ENCODE data around the gene LCN1. TPM values are rescaled to one million over a fixed set of nuclear protein-coding genes. Genes with fewer than 3 reads are reported as not detected.

LCN1 gene
- total and polyA plus RNA-seq, 2 of the 4 experiments (the other 2 are of a cell fraction) = not detected

- H2AFZ ChIP-seq (replicated peaks; ENCODE audit: low read length, poor library complexity) = peak overlapping the region; percentile 51
- no peak overlapping the region for H3K14ac ChIP-seq (replicated peaks; ENCODE audit: low read depth, low read length)
- no peak overlapping the region for H2BK120ac ChIP-seq (ENCODE audit: low read depth, low read length)
- no peaks in the 10 kb centered on the region for H4K20me1 ChIP-seq (ENCODE audit: insufficient read depth, low read length)
- no peak overlapping the region for H3K27ac ChIP-seq (ENCODE audit: insufficient read depth, low read length)
- POLR2A ChIA-PET (ENCODE audit: unreplicated experiment) = no interaction called here
- H3K36me3 ChIP-seq (ENCODE audit: control insufficient read depth, insufficient read depth, low read length) = peaks cover 4% of the 10 kb centered on the region; the same call in 1 of the 2 replicates
- no peak overlapping the region for H3K9ac ChIP-seq (ENCODE audit: low read depth, low read length)
- DNase-seq (no peak), ATAC-seq (ENCODE audit: low read depth) (no peak)
- H2BK5ac ChIP-seq (ENCODE audit: low read depth, low read length, poor library complexity, severe bottlenecking) = no peak overlapping the region
- no peaks in the 10 kb centered on the region; the same call in 1 of the 2 replicates for H3K9me1 ChIP-seq (ENCODE audit: insufficient read depth, low read length)
- H2AK9ac ChIP-seq (replicated peaks; ENCODE audit: low read depth, low read length, poor library complexity) = no peak overlapping the region
- dilution Hi-C loops (cut with HindIII; ENCODE audit: low sequenced_read_pairs, unreplicated experiment) (no loop called here), intact Hi-C loops (cut with micrococcal nuclease) (no loop called here), in situ Hi-C loops (cut with MboI; ENCODE audit: low sequenced_read_pairs) (no loop called here)
- H3K4ac ChIP-seq (ENCODE audit: low read depth, low read length) = no peak overlapping the region
- CTCF ChIA-PET = no interaction called here
- WGBS, 2 experiments (ENCODE audit: extremely low coverage in 2 of 2, insufficient read length in 1 of 2) = 90% methylated on average over 2 of the region's 27 CpGs; no CpG with 5 or more reads in 1 of the 2 experiments
- no peak overlapping the region for H3K4me2 ChIP-seq (ENCODE audit: low read depth, low read length)
- BruUV-seq (replicated peaks) = no TSS peak
- H4K91ac ChIP-seq (ENCODE audit: insufficient read depth, low read depth, low read length) = no peak overlapping the region
- H3K56ac ChIP-seq (ENCODE audit: extremely low read depth, insufficient read depth, low read length) = no peak overlapping the region
- no peak overlapping the region for H3K18ac ChIP-seq (ENCODE audit: low read depth, low read length)
- no peak overlapping the region for H3K23ac ChIP-seq (ENCODE audit: low read depth, low read length)
- H2BK15ac ChIP-seq (ENCODE audit: low read depth, low read length) = no peak overlapping the region
- H3K27me3 ChIP-seq (ENCODE audit: control insufficient read depth, insufficient read depth, low read length) = no peaks in the 10 kb centered on the region
- H3K79me1 ChIP-seq (ENCODE audit: low read depth in 1 of 2, low read length in 2 of 2) = no peaks in the 10 kb centered on the region
- TF ChIP-seq MAFK (IDR thresholded peaks at IDR 0.05; ENCODE audit: low read depth, low read length) (no peak), CHD1 (IDR thresholded peaks at IDR 0.05; ENCODE audit: low read depth, low read length) (no peak), CEBPB (IDR thresholded peaks at IDR 0.05; ENCODE audit: low read depth, low read length) (no peak), POLR2A (IDR thresholded peaks at IDR 0.05; ENCODE audit: low read depth, low read length) (no peak), RAD21 (IDR thresholded peaks at IDR 0.05; ENCODE audit: low read length) (no peak), USF2 (IDR thresholded peaks at IDR 0.05; ENCODE audit: low read depth, low read length) (no peak), ELK1 (IDR thresholded peaks at IDR 0.05; ENCODE audit: borderline replicate concordance, low read depth, low read length) (no peak), SMC3 (IDR thresholded peaks at IDR 0.05; ENCODE audit: low read depth, low read length) (no peak), MXI1 (IDR thresholded peaks at IDR 0.05; ENCODE audit: borderline replicate concordance, low read depth, low read length) (no peak)
- no peak overlapping the region for H4K8ac ChIP-seq (ENCODE audit: low read depth in 2 of 2, low read length in 2 of 2)
- H3K9me3 ChIP-seq (ENCODE audit: control insufficient read depth, insufficient read depth, low read length) = no peaks in the 10 kb centered on the region
- H3K4me1 ChIP-seq (ENCODE audit: control insufficient read depth, insufficient read depth, low read length) = no peaks in the 10 kb centered on the region; the same call in 1 of the 2 replicates
- H2BK20ac ChIP-seq (ENCODE audit: low read depth, low read length) = no peak overlapping the region
- no peak overlapping the region for H2AK5ac ChIP-seq (ENCODE audit: low read depth, low read length)
- H4K5ac ChIP-seq (ENCODE audit: low read depth, low read length) = no peak overlapping the region
- no peak overlapping the region for H3K4me3 ChIP-seq (ENCODE audit: insufficient read depth, low read depth, low read length)
Observed at GRCh38 chr9:135492886-135493669, 28.2 kb upstream of the LCN1 start.

Measured in IMR-90 (cell line).